ENCODE measurements around the gene NEDD4L.

The NEDD4L gene

DNA sequence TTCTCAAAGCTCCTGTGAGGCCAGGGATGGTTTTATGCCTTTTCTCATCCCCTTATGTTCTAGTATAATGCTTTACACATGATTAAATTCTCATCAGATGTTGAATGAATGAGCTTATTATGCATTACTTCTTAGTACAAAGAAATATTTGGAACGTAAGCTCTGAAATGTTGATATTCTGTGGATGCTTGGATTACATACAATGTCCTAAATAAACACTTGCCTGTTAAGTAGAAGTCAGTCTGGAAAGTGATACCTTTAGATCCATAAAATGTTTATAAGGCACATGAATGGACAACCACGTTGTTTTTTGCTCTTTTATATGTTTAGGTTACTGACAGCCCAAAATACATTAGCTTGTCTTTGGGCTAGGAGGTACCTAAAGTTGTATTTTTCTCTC, 248.6 kb downstream of the NEDD4L start:
- DNase-seq (ENCODE audit: low spot score) = no peak

DNA sequence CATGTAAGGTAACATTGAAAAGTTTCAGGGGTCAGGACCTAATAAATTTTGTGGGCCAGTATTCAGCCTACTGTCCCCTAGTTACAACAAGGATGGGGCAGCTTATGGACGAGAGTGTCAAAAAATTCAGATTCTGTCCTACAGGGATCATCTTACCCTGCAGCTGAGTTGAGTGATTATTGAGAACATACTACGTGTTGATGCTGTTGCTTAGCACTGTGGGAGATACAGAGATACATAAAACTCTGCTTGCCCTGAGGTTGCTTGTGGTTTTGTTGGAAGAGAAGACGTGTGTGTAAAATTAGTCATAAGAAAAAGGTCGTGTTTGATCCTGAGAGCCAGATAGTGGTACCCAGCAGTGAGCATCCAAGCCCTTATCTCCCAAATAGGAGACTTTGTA, 253.2 kb downstream of the NEDD4L start:
- DNase-seq (ENCODE audit: low spot score) = no peak

DNA sequence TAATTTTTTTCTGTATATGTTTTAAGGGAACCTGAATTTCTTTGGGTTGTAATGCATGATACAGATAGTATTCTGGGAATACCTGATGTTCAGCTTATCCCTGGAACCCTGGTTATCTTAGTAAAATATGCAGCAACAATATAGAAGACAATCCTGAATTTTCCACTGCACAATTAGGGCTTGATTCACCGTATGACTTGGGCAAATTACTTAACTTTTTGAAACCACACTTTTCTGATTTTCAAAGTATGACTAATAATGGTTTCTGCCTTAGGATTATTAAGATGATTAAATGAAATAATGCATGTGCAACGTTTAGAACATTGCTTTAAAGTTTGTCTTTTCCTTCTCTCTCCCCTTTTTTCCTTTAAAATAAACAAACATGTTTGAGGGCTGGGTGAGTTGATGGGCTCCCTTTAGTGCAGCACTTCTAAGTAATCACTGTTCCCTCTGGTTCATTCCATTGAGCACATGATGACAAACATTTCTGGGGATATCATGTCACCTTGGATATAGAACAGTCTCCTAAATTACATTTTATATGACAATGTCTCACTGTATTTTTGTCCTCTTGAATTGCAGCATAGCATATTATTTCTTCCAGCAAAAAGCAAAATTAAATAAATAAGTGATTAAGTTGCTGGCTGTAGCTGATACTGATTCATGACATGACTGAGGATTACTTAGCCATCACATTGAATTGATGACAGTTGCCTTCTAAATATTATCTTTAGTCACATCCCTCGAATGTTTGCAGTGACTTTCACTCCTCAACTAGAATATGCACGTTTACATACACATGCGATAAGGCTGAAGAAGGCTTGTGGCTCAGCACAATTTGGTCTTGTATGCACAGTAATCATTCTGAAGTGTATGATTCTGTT, 254.5 kb downstream of the NEDD4L start:
- DNase-seq (ENCODE audit: low spot score) = no peak

DNA sequence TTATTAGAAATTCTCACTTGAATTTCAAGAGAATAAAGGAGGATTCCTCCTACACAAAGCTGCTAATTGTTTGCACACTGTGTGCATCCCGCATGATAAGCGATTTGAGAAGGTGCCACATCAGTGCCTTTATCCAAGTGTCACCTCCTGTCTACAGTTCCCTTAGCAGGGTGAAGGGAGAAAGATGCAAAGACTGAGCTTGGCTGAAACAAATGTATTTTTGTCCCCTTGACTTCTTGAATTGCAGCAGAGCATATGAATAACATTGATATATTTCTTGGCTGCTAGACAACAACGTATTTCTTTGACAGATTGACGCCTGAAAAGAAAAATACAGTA, 255.1 kb downstream of the NEDD4L start:
- no peak for DNase-seq (ENCODE audit: low spot score)

DNA sequence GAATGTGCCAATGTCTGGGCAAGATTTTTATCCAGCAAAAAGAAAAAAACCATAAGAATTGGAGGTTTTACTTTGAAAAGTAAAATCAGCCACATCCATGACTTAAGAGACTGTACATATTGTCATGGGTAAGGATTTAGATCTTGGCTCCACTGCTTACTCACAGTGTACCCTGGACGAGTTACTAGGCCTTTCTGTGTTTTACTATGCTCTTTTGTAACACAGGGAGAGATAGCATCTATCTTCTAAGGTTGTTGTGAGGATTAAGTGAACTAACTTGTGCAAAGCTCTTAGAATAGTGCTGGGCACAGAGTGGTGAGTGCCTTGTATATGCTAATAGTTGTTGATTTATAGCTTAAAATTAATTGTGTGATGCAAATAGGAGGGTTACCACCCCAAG, 255.9 kb downstream of the NEDD4L start:
- no peak for DNase-seq (ENCODE audit: low spot score)

DNA sequence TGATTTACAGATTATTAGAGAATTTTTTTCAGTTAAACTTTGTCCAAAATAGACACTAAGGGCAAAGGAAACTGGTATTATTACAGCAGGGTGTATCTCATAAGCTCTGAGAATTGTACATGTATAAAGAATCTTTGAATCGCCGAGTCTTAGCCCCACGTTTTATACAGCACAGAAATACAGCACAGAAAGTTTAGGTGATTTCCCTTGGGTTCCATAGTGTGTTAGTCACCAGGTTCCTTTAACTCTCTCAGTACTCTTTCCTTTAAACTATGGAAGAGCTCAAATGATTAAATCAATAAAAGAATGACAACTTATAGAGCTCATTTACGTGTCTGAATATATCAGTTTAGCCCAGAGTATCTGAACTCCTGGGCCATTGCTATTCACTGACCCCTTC, 256.8 kb downstream of the NEDD4L start:
- DNase-seq (ENCODE audit: low spot score) = no peak

DNA sequence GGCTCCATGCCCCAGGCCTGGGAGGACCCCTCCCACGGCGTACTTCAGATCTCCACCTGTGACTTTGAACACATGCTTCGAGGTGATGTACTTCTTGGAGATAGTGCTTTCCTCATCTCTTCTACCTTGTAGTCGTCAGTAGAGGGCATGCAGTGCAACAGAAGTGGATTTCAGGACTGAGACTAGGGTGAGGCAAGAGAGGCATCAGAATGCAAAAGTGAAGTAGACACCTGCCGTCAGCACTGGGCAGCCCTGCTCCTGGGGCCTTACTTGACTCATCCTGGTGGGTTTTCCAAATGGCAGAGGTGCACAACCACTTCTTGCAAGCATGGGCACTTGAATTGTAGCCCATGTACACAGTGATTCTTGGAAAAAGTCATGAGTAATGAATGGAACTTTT, 258.8 kb downstream of the NEDD4L start:
- DNase-seq (ENCODE audit: low spot score) = no peak

DNA sequence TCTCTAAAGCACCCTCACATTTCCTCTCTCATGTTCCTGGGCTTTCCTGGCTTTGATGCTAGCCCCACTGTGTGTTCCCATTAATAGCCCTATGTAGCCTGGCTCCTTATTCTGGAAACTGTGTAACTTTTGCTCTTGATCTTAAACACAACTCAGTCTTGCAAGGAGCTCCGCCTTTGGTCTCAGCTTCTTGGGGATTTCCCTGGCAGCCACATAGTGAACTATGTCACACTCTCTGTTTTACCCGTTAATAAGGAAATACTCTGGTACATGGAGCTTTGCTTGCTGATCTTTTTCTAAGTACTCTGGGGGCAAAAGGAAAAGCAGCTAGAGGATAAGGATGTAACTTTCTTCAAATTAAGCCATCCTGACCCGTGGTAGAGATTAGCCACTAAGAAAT, 259.3 kb downstream of the NEDD4L start:
- no peak for DNase-seq (ENCODE audit: low spot score)

DNA sequence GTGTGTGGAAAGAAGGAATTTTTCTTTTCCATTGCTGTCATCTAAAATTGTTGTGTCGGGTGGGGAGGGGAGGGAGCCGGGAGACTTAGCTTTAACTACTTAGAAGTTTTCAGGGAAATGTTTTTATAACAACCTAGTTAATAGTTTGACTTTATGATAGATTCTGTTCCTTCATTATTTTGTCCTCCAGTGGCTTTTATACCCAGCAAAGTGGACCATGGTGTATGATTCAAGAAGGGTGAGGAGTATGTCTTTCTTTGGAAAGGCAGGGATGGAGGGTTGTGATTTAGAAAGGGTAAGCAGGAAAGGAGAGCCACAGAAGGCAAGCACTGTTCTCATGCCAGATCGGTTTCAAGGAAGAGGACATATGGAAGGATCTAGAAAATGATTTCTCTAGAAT, 261.8 kb downstream of the NEDD4L start:
- no peak for DNase-seq (ENCODE audit: low spot score)

DNA sequence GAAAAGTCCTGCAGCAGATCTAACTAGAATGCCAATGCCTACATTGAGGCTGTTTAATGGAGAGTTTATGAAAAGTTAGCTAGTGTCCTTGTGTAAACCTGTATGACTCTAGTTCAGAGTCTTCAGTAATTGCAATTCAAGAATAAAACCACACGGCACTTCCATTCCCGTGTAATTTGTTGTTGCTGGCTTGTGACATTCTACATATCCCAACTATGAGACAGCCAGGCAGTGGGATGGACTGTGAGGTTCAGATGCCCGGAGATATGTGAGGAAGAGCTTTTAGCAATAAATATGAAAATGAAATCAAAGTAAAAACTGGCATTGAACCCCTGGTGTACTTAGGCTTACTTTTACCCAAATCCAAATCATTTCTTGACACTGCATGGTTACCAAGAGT, 263.4 kb downstream of the NEDD4L start:
- DNase-seq (ENCODE audit: low spot score) = no peak

DNA sequence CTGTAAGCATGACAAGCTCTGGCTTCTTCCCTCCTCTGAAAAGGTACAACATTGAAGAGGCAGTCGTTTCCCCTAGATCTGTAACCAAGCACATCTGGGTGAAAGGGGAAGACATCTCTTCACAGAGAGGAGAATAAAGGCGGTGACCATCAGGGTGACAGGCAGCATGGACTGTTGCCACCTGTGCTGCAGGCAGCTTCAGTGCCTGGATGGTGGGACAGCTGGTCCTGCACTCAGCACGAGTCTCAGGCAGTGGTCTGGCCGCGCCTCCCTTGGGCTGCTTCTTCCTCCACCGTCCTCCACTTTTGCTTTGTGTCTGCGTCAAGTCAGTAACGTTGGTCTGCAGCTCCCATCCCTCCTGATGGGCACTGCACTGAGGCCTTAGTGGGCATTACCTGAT, 264.4 kb downstream of the NEDD4L start:
- DNase-seq (ENCODE audit: low spot score) = no peak

DNA sequence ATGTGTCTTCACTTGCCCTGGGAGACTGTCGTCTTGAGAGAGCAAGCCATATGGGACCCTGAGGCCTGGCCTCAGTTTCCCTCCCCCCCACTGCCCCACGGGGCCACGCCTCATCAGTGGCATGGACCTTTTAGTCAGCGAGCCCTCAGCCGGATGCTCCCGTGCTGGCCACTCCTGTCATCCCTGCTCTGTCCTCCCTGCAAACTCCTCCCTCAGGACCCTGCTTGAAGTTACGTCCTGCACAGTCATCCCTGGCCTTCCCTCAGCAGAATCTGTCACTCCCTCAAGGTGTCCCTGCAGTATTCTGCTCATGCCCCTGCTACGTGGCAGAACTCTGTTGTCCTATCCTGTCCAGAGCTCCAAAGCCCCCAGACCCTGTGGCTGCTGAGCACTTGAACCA, 265.1 kb downstream of the NEDD4L start:
- DNase-seq (ENCODE audit: low spot score) = no peak

DNA sequence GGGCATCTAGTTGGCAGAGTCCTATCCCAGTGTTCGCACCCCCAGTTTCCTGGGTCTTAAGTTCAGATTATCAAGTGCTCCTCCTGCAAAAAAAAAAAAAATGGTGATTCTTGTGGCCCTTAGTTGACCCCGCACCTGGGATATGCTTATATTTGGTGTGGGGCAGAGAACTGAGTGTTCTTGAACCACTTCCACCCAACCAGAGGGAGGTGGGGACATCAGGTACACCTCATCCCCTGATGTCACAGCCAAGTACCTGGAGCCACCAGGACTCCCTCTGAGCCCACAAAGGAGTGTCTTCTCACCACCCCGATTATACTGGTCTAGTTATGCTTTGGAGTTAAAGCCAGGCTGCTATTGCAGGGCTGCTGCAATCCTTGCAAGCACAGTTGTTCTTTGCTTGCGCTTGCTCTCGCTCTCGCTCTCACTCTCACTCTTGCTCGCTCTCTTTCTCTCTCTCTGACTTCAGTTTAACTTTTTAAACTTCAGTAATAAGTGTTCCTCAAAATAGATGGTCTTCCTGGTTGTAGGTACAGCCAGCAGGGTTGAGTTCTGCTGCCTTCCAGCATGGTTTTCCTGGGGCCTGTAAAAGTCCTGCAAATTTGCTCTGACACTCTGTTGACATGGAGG, 265.7 kb downstream of the NEDD4L start:
- DNase-seq (ENCODE audit: low spot score) = no peak

DNA sequence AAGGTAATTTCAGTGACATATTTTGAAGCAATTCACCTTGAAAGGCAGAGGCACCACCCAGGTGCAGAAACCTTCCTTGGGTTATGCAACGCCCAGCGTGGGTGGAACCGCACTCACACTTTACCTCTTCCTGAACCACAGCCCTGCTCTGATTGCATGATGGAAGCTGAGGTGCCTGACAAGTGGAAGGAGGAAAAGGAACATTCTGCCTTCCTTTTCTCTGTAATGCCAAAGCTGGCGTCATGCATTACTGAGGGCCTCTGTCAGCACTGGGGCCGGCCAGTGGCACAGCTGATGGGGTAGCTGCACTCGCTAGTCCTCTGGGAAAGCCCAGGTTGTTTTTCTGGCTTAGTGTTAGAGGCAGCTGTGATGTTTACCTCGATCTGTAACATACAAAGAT, 266.5 kb downstream of the NEDD4L start:
- DNase-seq (ENCODE audit: low spot score) = no peak

DNA sequence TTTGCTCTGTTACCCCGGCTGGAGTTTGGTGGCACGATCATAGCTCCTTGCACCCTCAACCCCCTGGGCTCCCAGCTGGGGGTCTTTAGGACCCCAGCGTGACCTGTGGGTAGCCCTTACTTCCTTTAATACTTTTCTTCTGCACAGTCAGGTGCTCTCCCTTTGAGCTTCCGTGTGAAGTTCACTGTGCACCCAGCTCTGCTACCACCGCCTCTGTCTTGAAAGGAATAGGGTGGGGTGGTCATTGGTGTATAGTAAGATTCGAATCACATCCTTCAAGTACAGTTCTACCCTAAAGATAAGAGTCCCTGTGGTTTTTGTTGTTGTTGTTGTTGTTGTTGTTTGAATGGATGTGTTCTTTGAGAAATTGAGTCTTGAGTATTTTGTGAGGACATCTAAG, 267.4 kb downstream of the NEDD4L start:
- no peak for DNase-seq (ENCODE audit: low spot score)

DNA sequence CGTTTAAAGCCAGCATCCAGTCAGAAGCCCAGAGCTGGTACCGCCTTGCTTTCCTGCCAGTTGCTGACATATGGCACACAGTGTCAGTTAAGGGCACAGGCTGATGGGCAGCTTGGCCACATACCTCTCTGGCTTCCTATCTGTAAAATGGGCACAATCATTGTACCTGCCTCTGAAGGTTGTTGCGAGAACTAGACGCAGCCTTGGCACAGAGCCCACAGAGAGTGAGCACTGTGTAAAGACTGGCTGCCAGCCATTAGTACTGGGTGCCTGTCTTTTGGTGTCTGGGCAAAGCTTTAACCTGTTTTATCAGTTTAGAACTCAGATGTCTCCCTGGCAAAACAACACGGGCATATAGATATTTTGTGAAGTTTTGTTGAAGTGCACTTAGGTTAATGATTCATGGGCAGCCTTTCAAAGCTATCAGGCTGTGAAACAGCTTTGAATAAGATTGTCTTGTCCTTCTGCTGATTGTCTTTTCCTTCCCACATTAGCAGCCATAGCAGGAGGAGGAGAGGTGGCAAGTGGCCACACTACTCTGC, 269.5 kb downstream of the NEDD4L start:
- DNase-seq (ENCODE audit: low spot score) = no peak

DNA sequence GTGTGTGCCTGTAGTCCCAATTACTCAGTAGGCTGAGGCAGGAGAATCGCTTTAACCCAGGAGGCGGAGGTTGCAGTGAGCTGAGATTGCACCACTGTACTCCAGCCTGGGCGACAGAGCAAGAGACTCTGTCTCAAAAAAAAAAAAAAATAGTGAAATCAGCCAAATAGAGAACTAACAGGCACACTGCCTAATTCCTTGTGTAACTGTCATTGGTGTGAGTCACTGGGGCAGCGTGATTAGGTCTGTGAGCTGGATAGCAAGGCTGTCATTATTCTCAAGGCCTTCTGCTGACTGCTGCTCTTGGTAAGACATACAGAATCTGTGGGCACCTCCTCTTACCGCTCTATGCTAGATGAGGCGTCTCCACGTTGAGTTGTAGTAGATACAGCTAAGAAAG, 270.3 kb downstream of the NEDD4L start:
- DNase-seq (ENCODE audit: low spot score) = no peak

DNA sequence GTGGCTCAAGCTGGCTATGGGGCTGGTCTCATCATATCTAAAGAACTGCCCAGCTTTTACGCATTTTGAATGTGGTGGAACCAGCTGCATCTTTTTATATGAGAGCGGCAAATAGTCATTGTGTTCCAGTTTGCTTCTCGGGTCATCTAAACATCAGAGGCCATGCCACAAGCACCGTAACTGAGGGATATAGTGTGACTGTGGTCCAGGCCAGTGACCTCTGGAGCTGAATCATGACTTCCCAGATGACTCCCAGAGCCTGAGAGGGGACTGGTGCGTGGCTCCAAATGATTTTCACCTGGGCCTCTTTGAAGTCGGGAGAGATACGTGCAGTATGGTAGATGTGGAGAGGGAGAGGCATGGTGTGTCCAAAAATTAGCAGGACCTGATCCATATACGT, 271.0 kb downstream of the NEDD4L start:
- no peak for DNase-seq (ENCODE audit: low spot score)

DNA sequence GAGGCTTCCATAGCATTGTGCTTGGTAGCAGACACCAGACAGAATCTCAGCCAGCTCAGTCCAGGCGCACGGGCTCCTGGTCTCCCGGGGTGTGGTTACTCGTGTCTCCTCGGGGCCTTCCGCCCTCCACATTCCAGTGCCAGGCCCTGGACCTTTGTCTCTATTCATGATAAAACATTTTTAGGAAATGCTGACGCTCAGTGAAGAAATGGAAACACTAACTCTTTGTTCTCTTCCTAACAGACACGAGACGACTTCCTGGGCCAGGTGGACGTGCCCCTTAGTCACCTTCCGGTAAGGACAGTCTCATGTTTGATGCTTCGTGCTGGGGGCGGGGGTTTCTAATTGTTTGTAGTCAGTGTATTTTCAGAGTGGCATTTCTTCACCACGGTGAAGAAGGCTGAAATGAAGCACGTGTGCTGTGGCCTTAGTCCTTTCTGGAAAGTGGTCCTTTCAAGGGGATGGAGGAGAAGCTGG, 271.8 kb downstream of the NEDD4L start:
- DNase-seq (ENCODE audit: low spot score) = no peak

DNA sequence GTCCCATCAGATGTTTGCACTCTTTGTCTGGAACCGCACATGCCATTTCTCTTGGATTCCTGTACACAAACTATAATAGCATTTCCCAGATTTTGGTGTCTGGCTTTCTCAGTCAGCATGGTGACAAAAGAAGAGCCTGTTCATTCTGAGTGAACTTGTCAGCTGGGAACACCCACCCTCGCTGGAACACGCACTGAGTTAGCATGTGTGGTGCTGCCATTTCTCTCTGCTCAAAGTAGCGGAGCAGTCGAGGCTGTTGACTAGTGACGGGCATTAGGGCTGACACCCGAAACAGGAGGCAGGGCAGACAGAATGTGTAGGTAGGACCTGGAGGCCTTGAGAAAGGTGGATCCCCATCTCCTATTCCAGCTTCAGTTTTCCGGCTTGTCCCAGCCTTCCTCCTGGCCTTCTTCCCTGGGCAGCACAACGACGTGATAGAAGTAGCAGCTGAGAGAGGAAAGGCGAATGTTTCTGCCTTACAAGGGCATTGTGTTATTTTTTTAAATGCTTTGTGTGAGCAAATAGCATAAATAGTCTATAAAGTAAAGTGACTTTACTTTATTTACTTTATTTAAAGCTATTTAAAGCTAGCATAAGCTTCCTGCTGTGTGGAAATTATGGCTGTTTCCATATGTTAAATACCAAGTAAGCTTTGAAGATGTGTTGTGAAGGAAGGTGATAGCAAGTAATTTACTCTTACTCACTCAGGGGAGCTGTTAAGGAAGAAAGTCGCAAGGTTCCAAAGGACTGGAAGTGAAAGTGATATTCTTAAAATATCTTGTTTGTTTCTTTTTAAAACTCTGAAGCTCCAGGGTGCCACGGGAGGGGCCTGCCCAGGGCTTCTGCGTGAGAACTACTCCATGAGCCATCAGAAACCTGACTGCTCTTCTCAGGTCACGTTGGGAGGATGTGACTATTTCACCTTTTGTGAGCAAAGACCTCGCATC, 272.6 kb downstream of the NEDD4L start:
- DNase-seq (ENCODE audit: low spot score) = no peak

DNA sequence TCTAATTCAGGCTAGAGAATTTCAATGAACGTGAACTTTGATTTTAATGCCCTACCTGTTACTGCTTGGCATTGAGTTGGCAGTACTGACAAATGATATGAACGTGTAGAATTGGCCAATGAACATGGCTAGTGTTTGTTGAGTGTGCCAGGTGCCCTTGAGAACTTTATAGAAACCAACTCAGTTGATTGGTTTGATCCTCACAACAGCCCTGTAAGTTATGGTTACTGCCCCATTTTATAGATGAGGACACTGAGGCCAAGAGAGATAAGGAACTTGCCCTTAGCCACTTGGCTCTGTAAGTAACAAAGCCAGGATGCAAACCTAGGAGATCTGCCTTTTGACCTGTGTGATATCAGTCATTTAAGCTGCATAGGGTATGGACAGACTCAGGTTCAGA, 275.7 kb downstream of the NEDD4L start:
- DNase-seq (ENCODE audit: low spot score) = no peak

DNA sequence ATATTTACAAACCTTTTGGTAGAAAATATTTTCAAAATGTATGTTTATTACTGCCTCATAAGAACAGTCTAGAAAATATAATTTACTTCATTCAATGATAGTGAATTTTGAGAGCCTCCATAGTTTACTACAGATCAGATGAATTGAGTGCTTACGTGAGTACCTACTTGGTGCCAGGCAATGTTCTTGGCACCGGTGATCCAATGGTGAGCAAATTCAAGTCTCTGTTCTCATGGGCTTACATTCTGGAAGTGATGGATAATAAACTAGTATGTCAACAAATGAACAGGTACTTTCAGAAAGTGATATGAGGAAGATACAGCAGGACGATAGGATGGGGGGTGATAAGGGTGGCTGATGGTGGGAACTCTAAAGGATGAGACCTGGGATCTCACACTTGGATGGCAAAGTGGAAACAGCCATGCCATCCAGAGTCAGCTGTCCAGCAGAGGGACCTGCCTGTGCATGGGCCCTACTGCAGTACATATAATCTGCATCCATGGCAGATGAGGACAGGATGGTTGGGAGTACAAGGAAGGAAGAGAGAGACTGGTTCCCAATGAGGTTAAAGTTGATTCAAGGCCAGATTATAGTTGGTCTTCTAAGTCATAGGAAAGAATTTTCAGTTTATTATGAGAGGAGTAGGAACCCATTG, 277.0 kb downstream of the NEDD4L start:
- DNase-seq (ENCODE audit: low spot score) = no peak
